HEK293 (cell line): ENCODE measurements around the gene ARMC5.

Experiments used
- CTCF ChIA-PET: fragments of 350-600 bp; formaldehyde crosslinking; extraction: SDS; loops from one replicate; lab custom pipeline; 2021; ENCODE audit warnings: antibody characterized with exemption; lab: Yijun Ruan, JAX
- POLR2A ChIA-PET: fragments of 300-600 bp; formaldehyde crosslinking; extraction: SDS; loops from one replicate; lab custom pipeline; 2020; ENCODE audit warnings: antibody characterized with exemption, inconsistent platforms; lab: Yijun Ruan, JAX
- H3K27ac ChIP-seq: fragments of 200-500 bp; sonication (Bioruptor generic); 2 replicates; pipeline ENCODE4 v1.5.1; 2014; ENCODE audit warnings: low read depth, low read length, control low read depth, inconsistent platforms; ENCODE audit errors: extremely low read depth
- H3K36me3 ChIP-seq, 2 experiments: fragments of 200-500 bp in 1 of 2; sonication (Bioruptor generic) in 1 of 2; 1 replicate in 1 of 2; 2 replicates in 1 of 2; pipeline ENCODE4 v1.5.1; 2014 to 2017; ENCODE audit warnings: inconsistent platforms in 2 of 2, low read length in 2 of 2; ENCODE audit not compliant: control insufficient read depth in 2 of 2, insufficient read depth in 1 of 2
- H3K4me1 ChIP-seq: fragments of 200-500 bp; sonication (Bioruptor generic); 2 replicates; pipeline ENCODE4 v1.5.1; 2014; ENCODE audit warnings: mild to moderate bottlenecking, low read length, inconsistent platforms; ENCODE audit not compliant: control insufficient read depth, insufficient read depth
- H3K4me3 ChIP-seq: 2 replicates; pipeline ENCODE4 v1.5.1; 2011; ENCODE audit warnings: low read depth, mild to moderate bottlenecking, control low read depth, low read length, moderate library complexity
- H3K9me3 ChIP-seq: fragments of 200-500 bp; sonication (Bioruptor generic); 2 replicates; pipeline ENCODE4 v1.5.1; 2014; ENCODE audit warnings: low read depth, low read length, inconsistent platforms; ENCODE audit not compliant: control insufficient read depth, insufficient read depth
- REPIN1 ChIP-seq: fragments of 450-650 bp; formaldehyde crosslinking; IDR thresholded peaks from 2 replicates; pipeline ENCODE4 v1.5.1; 2017; ENCODE audit warnings: missing biosample characterization, missing genetic modification characterization, low read depth
- YY2 ChIP-seq: fragments of 450-650 bp; formaldehyde crosslinking; IDR thresholded peaks from 2 replicates; pipeline ENCODE4 v1.5.1; 2016; ENCODE audit warnings: missing biosample characterization, missing genetic modification characterization
- ZBTB1 ChIP-seq: fragments of 450-650 bp; formaldehyde crosslinking; IDR thresholded peaks from 2 replicates; pipeline ENCODE4 v1.5.1; 2016; ENCODE audit warnings: missing biosample characterization, missing genetic modification characterization
- ZBTB48 ChIP-seq: fragments of 450-650 bp; formaldehyde crosslinking; IDR thresholded peaks from 2 replicates; pipeline ENCODE4 v1.5.1; 2016; ENCODE audit warnings: missing biosample characterization, missing genetic modification characterization
- ZNF394 ChIP-seq: fragments of 450-650 bp; formaldehyde crosslinking; IDR thresholded peaks from 2 replicates; pipeline ENCODE4 v1.5.1; 2016; ENCODE audit warnings: missing biosample characterization, missing genetic modification characterization, mild to moderate bottlenecking, moderate library complexity, borderline replicate concordance
- ZNF501 ChIP-seq: fragments of 450-650 bp; formaldehyde crosslinking; IDR thresholded peaks from 2 replicates; pipeline ENCODE4 v1.5.1; 2016; ENCODE audit warnings: missing biosample characterization, missing genetic modification characterization
- ZNF600 ChIP-seq: fragments of 450-650 bp; formaldehyde crosslinking; IDR thresholded peaks from 2 replicates; pipeline ENCODE4 v1.5.1; 2016; ENCODE audit warnings: missing biosample characterization, missing genetic modification characterization
- ZNF677 ChIP-seq: fragments of 450-650 bp; IDR thresholded peaks from 2 replicates; pipeline ENCODE4 v1.5.0; 2018; ENCODE audit warnings: missing biosample characterization, mild to moderate bottlenecking, missing genetic modification characterization, moderate library complexity
- ZNF830 ChIP-seq: fragments of 450-650 bp; IDR thresholded peaks from 2 replicates; pipeline ENCODE4 v1.5.0; 2018; ENCODE audit warnings: missing biosample characterization, missing genetic modification characterization, low read depth, mild to moderate bottlenecking, moderate library complexity
- ZNF837 ChIP-seq: fragments of 450-650 bp; formaldehyde crosslinking; IDR thresholded peaks from 2 replicates; pipeline ENCODE4 v1.5.1; 2016; ENCODE audit warnings: missing biosample characterization, missing genetic modification characterization
- ZNF843 ChIP-seq: fragments of 450-650 bp; formaldehyde crosslinking; IDR thresholded peaks from 2 replicates; pipeline ENCODE4 v1.5.1; 2016; ENCODE audit warnings: missing biosample characterization, missing genetic modification characterization
- ZXDB ChIP-seq: fragments of 450-650 bp; formaldehyde crosslinking; IDR thresholded peaks from 2 replicates; pipeline ENCODE4 v1.5.1; 2016; ENCODE audit warnings: missing biosample characterization, missing genetic modification characterization
- TF ChIP-seq, protein P1 (sequence below): fragments of 450-650 bp; formaldehyde crosslinking; IDR thresholded peaks from 2 replicates; pipeline ENCODE4 v1.5.1; 2016; ENCODE audit warnings: missing biosample characterization, missing genetic modification characterization
- TF ChIP-seq, protein P2 (sequence below): fragments of 450-650 bp; formaldehyde crosslinking; IDR thresholded peaks from 2 replicates; pipeline ENCODE4 v1.5.1; 2016; ENCODE audit warnings: missing biosample characterization, missing genetic modification characterization
- TF ChIP-seq, protein P3 (sequence below): fragments of 450-650 bp; formaldehyde crosslinking; IDR thresholded peaks from 2 replicates; pipeline ENCODE4 v1.5.1; 2016; ENCODE audit warnings: missing biosample characterization, missing genetic modification characterization
- TF ChIP-seq, protein P4 (sequence below): fragments of 450-650 bp; formaldehyde crosslinking; IDR thresholded peaks from 2 replicates; pipeline ENCODE4 v1.5.1; 2016; ENCODE audit warnings: missing biosample characterization, missing genetic modification characterization
- TF ChIP-seq, protein P5 (sequence below): fragments of 450-650 bp; IDR thresholded peaks from 2 replicates; pipeline ENCODE4 v1.5.1; 2018; ENCODE audit warnings: missing biosample characterization, mild to moderate bottlenecking, missing genetic modification characterization
- TF ChIP-seq, protein P6 (sequence below): fragments of 450-650 bp; formaldehyde crosslinking; IDR thresholded peaks from 2 replicates; pipeline ENCODE4 v1.5.1; 2016; ENCODE audit warnings: missing biosample characterization, missing genetic modification characterization

ARMC5 gene

DNA sequence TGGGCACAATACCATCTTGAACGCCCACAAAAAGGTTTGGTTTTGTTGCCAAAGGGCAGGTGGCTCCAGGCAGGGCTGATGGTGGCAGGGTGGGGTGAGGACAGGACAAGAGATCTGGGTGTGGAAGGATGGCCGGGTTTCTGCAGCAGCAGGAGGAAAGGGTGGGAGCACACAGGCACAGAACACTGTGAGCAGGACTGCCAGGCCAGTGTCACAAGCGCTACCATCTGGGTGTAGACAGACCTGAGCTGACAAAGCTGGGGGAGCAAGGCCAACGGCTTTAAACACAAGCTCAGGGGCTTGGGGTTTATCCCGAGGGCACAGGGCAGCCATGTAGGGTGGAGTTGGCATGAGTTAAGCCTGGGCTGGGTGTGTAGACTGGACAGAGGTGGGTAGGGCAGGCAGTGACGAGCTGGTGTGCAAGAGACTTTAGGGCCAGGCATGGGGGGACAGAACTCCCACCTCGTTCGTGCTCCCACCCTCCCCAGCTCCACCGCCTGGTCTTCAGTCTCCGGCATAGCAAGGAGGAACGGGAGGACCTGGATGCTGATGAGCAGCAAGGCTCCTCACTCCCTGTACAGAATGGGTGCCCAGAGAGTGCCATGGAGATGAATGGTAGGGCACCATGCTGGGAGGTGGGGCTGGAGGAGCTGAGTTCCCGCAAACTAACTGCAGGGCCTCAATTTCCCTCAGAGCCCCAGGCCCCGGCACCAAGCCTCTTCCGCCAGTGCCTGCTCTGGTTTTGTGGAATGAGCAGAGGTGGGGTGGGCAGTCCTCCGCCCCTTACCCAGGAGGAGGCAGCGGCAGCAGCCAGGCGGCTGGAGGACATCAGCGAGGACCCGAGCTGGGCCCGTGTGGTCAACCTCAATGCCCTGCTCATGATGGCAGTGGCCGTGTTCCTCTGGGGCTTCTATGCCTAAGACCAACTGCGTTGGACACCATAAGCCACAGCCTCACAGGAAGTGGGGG, 30.6 kb downstream of the ARMC5 start (continued):
- TF ChIP-seq, protein P1, sequence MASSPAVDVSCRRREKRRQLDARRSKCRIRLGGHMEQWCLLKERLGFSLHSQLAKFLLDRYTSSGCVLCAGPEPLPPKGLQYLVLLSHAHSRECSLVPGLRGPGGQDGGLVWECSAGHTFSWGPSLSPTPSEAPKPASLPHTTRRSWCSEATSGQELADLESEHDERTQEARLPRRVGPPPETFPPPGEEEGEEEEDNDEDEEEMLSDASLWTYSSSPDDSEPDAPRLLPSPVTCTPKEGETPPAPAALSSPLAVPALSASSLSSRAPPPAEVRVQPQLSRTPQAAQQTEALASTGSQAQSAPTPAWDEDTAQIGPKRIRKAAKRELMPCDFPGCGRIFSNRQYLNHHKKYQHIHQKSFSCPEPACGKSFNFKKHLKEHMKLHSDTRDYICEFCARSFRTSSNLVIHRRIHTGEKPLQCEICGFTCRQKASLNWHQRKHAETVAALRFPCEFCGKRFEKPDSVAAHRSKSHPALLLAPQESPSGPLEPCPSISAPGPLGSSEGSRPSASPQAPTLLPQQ (tag by site-specific recombination) = no peak
- no peak for TF ChIP-seq ZNF843 (tag by site-specific recombination)
- TF ChIP-seq, protein P2, sequence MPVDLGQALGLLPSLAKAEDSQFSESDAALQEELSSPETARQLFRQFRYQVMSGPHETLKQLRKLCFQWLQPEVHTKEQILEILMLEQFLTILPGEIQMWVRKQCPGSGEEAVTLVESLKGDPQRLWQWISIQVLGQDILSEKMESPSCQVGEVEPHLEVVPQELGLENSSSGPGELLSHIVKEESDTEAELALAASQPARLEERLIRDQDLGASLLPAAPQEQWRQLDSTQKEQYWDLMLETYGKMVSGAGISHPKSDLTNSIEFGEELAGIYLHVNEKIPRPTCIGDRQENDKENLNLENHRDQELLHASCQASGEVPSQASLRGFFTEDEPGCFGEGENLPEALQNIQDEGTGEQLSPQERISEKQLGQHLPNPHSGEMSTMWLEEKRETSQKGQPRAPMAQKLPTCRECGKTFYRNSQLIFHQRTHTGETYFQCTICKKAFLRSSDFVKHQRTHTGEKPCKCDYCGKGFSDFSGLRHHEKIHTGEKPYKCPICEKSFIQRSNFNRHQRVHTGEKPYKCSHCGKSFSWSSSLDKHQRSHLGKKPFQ (tag by site-specific recombination) = no peak
- no peak for TF ChIP-seq ZXDB (tag by site-specific recombination)
- no peak for TF ChIP-seq YY2 (tag by site-specific recombination)
- no peak for TF ChIP-seq ZBTB48
- TF ChIP-seq, protein P3, sequence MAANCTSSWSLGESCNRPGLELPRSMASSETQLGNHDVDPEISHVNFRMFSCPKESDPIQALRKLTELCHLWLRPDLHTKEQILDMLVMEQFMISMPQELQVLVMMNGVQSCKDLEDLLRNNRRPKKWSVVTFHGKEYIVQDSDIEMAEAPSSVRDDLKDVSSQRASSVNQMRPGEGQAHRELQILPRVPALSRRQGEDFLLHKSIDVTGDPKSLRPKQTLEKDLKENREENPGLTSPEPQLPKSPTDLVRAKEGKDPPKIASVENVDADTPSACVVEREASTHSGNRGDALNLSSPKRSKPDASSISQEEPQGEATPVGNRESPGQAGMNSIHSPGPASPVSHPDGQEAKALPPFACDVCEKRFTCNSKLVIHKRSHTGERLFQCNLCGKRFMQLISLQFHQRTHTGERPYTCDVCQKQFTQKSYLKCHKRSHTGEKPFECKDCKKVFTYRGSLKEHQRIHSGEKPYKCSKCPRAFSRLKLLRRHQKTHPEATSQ (tag by site-specific recombination) = no peak
- TF ChIP-seq ZNF830 (tag by site-specific recombination) = no peak
- no peak for TF ChIP-seq ZNF600 (tag by site-specific recombination)
- TF ChIP-seq, protein P4, sequence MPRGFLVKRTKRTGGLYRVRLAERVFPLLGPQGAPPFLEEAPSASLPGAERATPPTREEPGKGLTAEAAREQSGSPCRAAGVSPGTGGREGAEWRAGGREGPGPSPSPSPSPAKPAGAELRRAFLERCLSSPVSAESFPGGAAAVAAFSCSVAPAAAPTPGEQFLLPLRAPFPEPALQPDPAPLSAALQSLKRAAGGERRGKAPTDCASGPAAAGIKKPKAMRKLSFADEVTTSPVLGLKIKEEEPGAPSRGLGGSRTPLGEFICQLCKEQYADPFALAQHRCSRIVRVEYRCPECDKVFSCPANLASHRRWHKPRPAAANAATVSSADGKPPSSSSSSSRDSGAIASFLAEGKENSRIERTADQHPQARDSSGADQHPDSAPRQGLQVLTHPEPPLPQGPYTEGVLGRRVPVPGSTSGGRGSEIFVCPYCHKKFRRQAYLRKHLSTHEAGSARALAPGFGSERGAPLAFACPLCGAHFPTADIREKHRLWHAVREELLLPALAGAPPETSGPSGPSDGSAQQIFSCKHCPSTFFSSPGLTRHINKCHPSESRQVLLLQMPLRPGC = no peak
- TF ChIP-seq, all 188 proteins: peak for 0

DNA sequence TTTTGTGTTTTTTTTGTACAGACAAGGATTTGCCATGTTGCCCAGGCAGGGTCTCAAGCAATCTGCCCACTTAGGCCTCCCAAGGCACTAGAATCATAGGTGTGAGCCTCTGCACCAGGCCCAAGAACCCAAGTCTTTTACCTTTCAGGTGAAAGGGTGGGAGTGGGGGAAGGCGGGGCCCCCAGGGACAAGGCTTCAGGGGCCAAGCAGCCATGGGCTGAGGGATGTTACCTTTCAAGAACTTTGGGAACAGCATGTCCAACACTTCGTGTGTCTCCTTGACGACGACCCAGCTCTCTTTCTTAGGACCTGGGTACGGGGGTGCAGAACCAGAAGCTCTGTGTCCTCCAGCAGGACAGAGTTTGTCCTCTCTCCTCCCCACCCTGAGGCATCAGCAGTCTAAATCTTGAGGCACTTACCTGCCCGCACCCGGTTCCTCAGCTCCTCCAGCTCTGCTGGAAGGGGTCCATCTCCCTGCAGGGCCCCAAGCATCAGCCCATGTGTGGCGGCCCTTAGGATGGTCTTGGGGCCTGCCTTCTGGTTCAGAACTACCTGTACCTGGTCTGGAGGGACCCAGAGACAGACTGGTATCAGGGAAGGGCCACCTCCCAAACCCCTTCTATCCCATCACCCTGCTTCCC, 32.6 kb downstream of the ARMC5 start:
- H3K27ac ChIP-seq = no peak overlapping the region
- H3K4me1 ChIP-seq = no peaks in the 10 kb centered on the region; the same call in 1 of the 2 replicates
- no peak for TF ChIP-seq ZNF394 (tag by site-specific recombination)
- no peak for TF ChIP-seq REPIN1 (tag by site-specific recombination)
- TF ChIP-seq ZNF837 (tag by site-specific recombination) = no peak
- TF ChIP-seq, all 188 proteins: peak for 0
- H3K4me3 ChIP-seq = no peak overlapping the region
- no peaks in the 10 kb centered on the region for H3K9me3 ChIP-seq
- ChIA-PET POLR2A (no interaction called here), CTCF (no interaction called here)
- peaks cover 0 to 55% of the 10 kb centered on the region in 2 experiments; a peak in 1 of 3 replicates for H3K36me3 ChIP-seq

DNA sequence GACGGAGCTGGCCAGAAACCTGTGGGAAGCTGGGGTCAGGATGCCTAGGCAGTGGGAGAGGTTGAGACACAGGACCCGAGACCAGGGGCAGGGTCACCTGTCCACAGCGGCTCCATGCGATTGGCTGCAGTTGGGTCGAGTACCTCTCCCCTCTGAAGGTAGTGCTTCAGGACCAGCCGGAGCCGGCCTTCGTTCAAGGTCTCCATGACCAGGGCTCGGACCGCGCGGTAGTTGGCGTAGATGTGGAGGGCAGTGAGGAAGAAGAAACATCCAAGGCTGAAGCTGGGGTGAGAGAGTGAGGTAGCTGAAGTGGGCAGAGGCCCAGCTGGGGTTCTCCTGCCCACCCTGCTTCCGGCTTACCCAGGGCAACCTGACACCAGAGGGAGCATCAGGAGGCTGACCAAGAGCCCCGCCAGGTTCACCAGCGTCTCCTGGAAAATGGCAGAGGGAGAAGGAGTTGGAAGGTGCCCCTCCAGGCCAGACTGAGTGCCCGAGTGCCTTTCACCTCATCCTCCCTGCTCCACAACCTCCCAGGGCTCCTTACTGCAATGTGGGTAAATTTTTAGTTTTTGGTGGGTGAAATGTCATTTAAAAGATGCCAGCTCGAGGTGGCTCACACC, 34.3 kb downstream of the ARMC5 start:
- H3K4me3 ChIP-seq = no peak overlapping the region
- POLR2A ChIA-PET = interaction anchor here (0.9 kb wide), 1 partner anchor 14 kb away, joined by 3 read pairs; the partner anchor contains the start of gene RUSF1
- CTCF ChIA-PET = no interaction called here
- TF ChIP-seq, protein P5, sequence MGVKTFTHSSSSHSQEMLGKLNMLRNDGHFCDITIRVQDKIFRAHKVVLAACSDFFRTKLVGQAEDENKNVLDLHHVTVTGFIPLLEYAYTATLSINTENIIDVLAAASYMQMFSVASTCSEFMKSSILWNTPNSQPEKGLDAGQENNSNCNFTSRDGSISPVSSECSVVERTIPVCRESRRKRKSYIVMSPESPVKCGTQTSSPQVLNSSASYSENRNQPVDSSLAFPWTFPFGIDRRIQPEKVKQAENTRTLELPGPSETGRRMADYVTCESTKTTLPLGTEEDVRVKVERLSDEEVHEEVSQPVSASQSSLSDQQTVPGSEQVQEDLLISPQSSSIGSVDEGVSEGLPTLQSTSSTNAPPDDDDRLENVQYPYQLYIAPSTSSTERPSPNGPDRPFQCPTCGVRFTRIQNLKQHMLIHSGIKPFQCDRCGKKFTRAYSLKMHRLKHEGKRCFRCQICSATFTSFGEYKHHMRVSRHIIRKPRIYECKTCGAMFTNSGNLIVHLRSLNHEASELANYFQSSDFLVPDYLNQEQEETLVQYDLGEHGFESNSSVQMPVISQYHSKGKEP (tag by site-specific recombination) = no peak
- no peak for TF ChIP-seq ZNF501
- TF ChIP-seq ZNF677 (tag by site-specific recombination) = no peak
- TF ChIP-seq, protein P6, sequence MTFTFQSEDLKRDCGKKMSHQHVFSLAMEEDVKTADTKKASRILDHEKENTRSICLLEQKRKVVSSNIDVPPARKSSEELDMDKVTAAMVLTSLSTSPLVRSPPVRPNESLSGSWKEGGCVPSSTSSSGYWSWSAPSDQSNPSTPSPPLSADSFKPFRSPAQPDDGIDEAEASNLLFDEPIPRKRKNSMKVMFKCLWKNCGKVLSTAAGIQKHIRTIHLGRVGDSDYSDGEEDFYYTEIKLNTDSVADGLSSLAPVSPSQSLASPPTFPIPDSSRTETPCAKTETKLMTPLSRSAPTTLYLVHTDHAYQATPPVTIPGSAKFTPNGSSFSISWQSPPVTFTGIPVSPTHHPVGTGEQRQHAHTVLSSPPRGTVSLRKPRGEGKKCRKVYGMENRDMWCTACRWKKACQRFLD (tag by site-specific recombination) = no peak
- no peak for TF ChIP-seq ZBTB1 (tag by site-specific recombination)

More for the DNA sequence above, 34.3 kb downstream of the ARMC5 start:
- H3K4me1 ChIP-seq = no peaks in the 10 kb centered on the region
- peaks cover 0 to 70% of the 10 kb centered on the region in 2 experiments; a peak in 1 of 3 replicates for H3K36me3 ChIP-seq
- H3K9me3 ChIP-seq = no peaks in the 10 kb centered on the region
- H3K27ac ChIP-seq = no peak overlapping the region
